SU-DHL-6 (cell line): ENCODE data around the gene SULF2.

Experiments
- EZH2phosphoT487 ChIP-seq: fragments of 200-600 bp; sonication (generic), shearing (Covaris generic); conservative IDR thresholded peaks from 2 replicates; pipeline ENCODE4 v1.6.1; 2018; ENCODE audit warnings: mild to moderate bottlenecking, antibody characterized with exemption, low read length, moderate library complexity, mixed read lengths
- TF ChIP-seq, protein P1 (sequence below): fragments of 200-600 bp; sonication (generic); IDR thresholded peaks from one replicate; pipeline ENCODE4 v1.5.1; 2017; ENCODE audit warnings: antibody characterized with exemption, mild to moderate bottlenecking, low read length, moderate library complexity; ENCODE audit not compliant: insufficient read depth, poor library complexity, severe bottlenecking

- TF ChIP-seq, protein P1, sequence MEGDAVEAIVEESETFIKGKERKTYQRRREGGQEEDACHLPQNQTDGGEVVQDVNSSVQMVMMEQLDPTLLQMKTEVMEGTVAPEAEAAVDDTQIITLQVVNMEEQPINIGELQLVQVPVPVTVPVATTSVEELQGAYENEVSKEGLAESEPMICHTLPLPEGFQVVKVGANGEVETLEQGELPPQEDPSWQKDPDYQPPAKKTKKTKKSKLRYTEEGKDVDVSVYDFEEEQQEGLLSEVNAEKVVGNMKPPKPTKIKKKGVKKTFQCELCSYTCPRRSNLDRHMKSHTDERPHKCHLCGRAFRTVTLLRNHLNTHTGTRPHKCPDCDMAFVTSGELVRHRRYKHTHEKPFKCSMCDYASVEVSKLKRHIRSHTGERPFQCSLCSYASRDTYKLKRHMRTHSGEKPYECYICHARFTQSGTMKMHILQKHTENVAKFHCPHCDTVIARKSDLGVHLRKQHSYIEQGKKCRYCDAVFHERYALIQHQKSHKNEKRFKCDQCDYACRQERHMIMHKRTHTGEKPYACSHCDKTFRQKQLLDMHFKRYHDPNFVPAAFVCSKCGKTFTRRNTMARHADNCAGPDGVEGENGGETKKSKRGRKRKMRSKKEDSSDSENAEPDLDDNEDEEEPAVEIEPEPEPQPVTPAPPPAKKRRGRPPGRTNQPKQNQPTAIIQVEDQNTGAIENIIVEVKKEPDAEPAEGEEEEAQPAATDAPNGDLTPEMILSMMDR = no peak
- no peak for TF ChIP-seq EZH2phosphoT487
Measured at GRCh38 chr20:47698142-47698541, 87.1 kb downstream of the SULF2 start.
